Testis (tissue), 2 donors: ENCODE measurements around the gene PHAF1.

Source experiments
- CTCF ChIP-seq, 3 experiments: fragments of 450-650 bp in 2 of 3; fragments of 200-600 bp in 1 of 3; sonication (generic) in 1 of 3; IDR thresholded peaks; one replicate each; pipeline ENCODE4 v1.5.1; 2016 to 2019; ENCODE audit warnings: antibody characterized with exemption in 3 of 3, mild to moderate bottlenecking in 2 of 3, moderate library complexity in 1 of 3
- POLR2A ChIP-seq: fragments of 450-650 bp; IDR thresholded peaks from one replicate; pipeline ENCODE4 v1.6.1; 2017; ENCODE audit warnings: antibody characterized with exemption, mild to moderate bottlenecking, moderate library complexity

DNA sequence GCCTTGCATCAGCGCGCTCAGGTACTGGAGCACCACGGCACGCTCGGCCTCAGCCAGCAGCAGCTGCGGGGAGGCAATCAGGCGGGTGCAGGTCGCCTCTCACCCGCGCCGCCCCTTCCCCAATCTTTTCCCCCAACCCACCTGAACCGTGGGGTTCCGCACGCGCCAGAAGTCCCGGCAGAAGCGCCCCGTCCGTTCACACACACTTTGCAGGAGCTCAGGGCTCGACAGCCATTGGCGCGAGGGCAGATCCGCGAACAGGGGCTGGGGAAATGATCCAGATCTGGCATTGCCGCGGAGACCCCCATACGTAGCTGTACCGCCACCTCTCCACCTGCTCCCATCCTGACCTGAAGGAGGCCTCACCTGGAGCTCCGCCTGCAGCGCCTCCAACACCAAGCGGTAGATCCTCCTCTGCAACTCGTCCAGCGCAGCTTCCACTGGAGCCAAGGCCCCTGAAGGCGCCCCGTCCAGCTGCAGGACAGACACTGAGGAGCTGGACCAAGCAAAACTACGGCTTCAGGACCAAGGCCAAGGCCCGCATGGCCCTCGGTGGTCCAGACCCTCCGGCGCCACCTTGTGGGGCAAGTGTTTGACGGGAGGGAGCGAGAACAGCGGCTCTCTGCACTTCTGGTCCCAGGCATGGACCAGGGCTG, 75.4 kb downstream of the PHAF1 start:
- TF ChIP-seq CTCF (IDR thresholded peaks at IDR 0.05) = peak; percentile 77 to 81 (median 80)
- no peak for TF ChIP-seq POLR2A
